OCI-LY7 (cell line): Measurements from ENCODE around the gene CFAP99. TPM values are rescaled to one million over a fixed set of nuclear protein-coding genes. Genes with fewer than 3 reads are reported as not detected.

Experiments used
- BruUV-seq: library from RNA; stranded (reverse); fragments of 400-500 nt; replicated peaks from 2 replicates; lab custom pipeline; 2021; lab: Mats Ljungman, UMichigan
- CTCF ChIA-PET: fragments of 300-600 bp; sonication (Branson Sonifier 250); formaldehyde crosslinking; loops from one replicate; lab custom pipeline; 2022; ENCODE audit warnings: antibody characterized with exemption; ENCODE audit not compliant: unreplicated experiment; lab: Charles Lee
- POLR2A ChIA-PET: fragments of 300-600 bp; sonication (Branson Sonifier 250); formaldehyde crosslinking; loops from one replicate; lab custom pipeline; 2022; ENCODE audit warnings: antibody characterized with exemption; lab: Charles Lee
- DNase-seq: peaks from one replicate; pipeline ENCODE4 v3.0.0-alpha.2; 2015; ENCODE audit warnings: low spot score
- H2AFZ ChIP-seq: fragments of 200-600 bp; sonication (generic), shearing (Covaris generic); 2 replicates; pipeline ENCODE4 v1.6.1; 2014; ENCODE audit warnings: mild to moderate bottlenecking, antibody characterized with exemption, low read length, moderate library complexity
- H3K27ac ChIP-seq: fragments of 200-600 bp; sonication (generic); 2 replicates; pipeline ENCODE4 v1.5.1; 2014; ENCODE audit warnings: mixed run types, low read depth, mild to moderate bottlenecking, moderate library complexity, low read length, inconsistent platforms; ENCODE audit not compliant: poor library complexity, severe bottlenecking
- H3K36me3 ChIP-seq: fragments of 200-600 bp; sonication (generic); 2 replicates; pipeline ENCODE4 v1.6.1; 2014; ENCODE audit warnings: mild to moderate bottlenecking, antibody characterized with exemption, low read length, moderate library complexity, mixed read lengths; ENCODE audit not compliant: insufficient read depth
- H3K4me1 ChIP-seq: fragments of 200-600 bp; sonication (generic); 2 replicates; pipeline ENCODE4 v1.5.1; 2014; ENCODE audit warnings: mild to moderate bottlenecking, low read length; ENCODE audit not compliant: insufficient read depth, poor library complexity, severe bottlenecking
- H3K4me2 ChIP-seq: fragments of 200-600 bp; sonication (generic); 2 replicates; pipeline ENCODE4 v1.6.1; 2014; ENCODE audit warnings: mild to moderate bottlenecking, low read length
- H3K4me3 ChIP-seq: fragments of 200-600 bp; sonication (generic); 2 replicates; pipeline ENCODE4 v1.5.1; 2014; ENCODE audit warnings: mild to moderate bottlenecking, low read depth, low read length; ENCODE audit not compliant: poor library complexity, severe bottlenecking
- H3K79me2 ChIP-seq: fragments of 200-600 bp; sonication (generic); 2 replicates; pipeline ENCODE4 v1.6.1; 2016; ENCODE audit warnings: low read depth, mild to moderate bottlenecking, low read length, moderate library complexity, mixed read lengths; ENCODE audit not compliant: insufficient read depth
- H3K9me2 ChIP-seq: fragments of 200-600 bp; sonication (generic); 2 replicates; pipeline ENCODE4 v1.6.1; 2016; ENCODE audit warnings: mild to moderate bottlenecking, low read length, mixed read lengths; ENCODE audit not compliant: insufficient read depth
- H3K9me3 ChIP-seq: fragments of 200-600 bp; sonication (generic); 2 replicates; pipeline ENCODE4 v1.6.1; 2014; ENCODE audit warnings: mild to moderate bottlenecking, mixed run types, low read length, mixed read lengths
- H4K20me1 ChIP-seq: fragments of 200-600 bp; sonication (generic); 2 replicates; pipeline ENCODE4 v1.6.1; 2014; ENCODE audit warnings: mild to moderate bottlenecking, antibody characterized with exemption, low read length, moderate library complexity, mixed read lengths; ENCODE audit not compliant: insufficient read depth
- EZH2phosphoT487 ChIP-seq: fragments of 200-600 bp; sonication (generic); IDR thresholded peaks from 2 replicates; pipeline ENCODE4 v1.6.1; 2018; ENCODE audit warnings: low read depth, borderline replicate concordance, mild to moderate bottlenecking, mixed run types, antibody characterized with exemption, low read length, moderate library complexity, mixed read lengths
- intact Hi-C: fragments of 100-400 bp; cut with micrococcal nuclease; formaldehyde crosslinking; loops from one replicate; pipeline ENCODE4 v1.10.0; 2022; ENCODE audit not compliant: unreplicated experiment
- total RNA-seq, 2 experiments: library from RNA; depleted of rRNA in 1 of 2; stranded (reverse); fragments of >200 nt in 1 of 2; shearing (Covaris generic) in 1 of 2; gene quantifications; 2 replicates each; pipeline ENCODE4 v1.2.3, GENCODE V29; 2014 to 2022
- TF ChIP-seq, protein P1 (sequence below): fragments of 200-600 bp; sonication (generic); conservative IDR thresholded peaks from 2 replicates; pipeline ENCODE4 v1.5.1; 2014; ENCODE audit warnings: mild to moderate bottlenecking, antibody characterized with exemption, low read length, moderate library complexity, mixed read lengths

Gene CFAP99
- total RNA-seq, 2 experiments from 2014 or later = not detected

DNA sequence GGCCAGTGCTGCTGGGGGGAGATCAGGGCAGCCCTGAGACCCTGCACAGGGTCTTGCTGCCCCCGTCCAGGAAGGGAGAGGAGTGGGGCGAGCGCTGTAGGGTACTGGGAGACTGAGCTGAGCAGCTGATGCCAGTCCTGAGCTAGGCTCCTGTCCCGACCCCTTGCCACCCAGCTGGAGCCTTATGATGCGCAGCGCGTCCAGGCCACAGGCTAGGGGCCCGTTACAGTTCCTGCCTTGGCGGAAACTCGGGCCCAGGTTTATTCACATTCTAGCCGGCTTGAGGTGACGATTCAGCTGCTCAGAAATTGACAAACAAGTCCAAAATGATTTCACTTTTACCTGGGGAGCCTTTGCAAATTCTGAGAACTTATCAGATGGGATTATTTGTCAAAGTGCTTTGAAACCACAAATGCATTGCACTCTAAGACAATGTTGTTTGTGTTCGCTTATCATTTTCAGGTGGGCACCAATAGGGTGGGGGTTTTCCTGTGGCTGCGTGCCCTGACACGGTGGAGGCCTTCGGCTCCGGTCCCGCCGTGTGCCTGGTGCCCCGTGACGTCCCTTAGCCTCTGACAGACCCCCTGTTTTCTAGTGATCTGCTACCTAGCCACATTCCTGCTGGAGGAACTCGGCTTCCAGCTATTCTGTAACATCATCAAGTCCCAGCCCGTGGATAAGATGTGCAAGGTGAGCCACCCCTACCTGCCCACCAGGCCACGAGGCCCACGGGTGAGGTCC lies 18.9 kb downstream of the CFAP99 start:
- intact Hi-C loops = no loop called here
- POLR2A ChIA-PET = no interaction called here
- CTCF ChIA-PET = no interaction called here
- H3K36me3 ChIP-seq = no peaks in the 10 kb centered on the region
- no peaks in the 10 kb centered on the region for H4K20me1 ChIP-seq
- no TSS peak for BruUV-seq
- H3K79me2 ChIP-seq = no peaks in the 10 kb centered on the region
- no peak overlapping the region for H3K27ac ChIP-seq
- no peaks in the 10 kb centered on the region for H3K9me3 ChIP-seq
- H2AFZ ChIP-seq = no peak overlapping the region
- no peak for DNase-seq
- no peak overlapping the region for H3K4me2 ChIP-seq
- TF ChIP-seq EZH2phosphoT487 = no peak
- TF ChIP-seq, protein P1, sequence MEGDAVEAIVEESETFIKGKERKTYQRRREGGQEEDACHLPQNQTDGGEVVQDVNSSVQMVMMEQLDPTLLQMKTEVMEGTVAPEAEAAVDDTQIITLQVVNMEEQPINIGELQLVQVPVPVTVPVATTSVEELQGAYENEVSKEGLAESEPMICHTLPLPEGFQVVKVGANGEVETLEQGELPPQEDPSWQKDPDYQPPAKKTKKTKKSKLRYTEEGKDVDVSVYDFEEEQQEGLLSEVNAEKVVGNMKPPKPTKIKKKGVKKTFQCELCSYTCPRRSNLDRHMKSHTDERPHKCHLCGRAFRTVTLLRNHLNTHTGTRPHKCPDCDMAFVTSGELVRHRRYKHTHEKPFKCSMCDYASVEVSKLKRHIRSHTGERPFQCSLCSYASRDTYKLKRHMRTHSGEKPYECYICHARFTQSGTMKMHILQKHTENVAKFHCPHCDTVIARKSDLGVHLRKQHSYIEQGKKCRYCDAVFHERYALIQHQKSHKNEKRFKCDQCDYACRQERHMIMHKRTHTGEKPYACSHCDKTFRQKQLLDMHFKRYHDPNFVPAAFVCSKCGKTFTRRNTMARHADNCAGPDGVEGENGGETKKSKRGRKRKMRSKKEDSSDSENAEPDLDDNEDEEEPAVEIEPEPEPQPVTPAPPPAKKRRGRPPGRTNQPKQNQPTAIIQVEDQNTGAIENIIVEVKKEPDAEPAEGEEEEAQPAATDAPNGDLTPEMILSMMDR = no peak
- no peak overlapping the region for H3K4me3 ChIP-seq
- no peaks in the 10 kb centered on the region for H3K9me2 ChIP-seq
- H3K4me1 ChIP-seq = peaks cover 8% of the 10 kb centered on the region

DNA sequence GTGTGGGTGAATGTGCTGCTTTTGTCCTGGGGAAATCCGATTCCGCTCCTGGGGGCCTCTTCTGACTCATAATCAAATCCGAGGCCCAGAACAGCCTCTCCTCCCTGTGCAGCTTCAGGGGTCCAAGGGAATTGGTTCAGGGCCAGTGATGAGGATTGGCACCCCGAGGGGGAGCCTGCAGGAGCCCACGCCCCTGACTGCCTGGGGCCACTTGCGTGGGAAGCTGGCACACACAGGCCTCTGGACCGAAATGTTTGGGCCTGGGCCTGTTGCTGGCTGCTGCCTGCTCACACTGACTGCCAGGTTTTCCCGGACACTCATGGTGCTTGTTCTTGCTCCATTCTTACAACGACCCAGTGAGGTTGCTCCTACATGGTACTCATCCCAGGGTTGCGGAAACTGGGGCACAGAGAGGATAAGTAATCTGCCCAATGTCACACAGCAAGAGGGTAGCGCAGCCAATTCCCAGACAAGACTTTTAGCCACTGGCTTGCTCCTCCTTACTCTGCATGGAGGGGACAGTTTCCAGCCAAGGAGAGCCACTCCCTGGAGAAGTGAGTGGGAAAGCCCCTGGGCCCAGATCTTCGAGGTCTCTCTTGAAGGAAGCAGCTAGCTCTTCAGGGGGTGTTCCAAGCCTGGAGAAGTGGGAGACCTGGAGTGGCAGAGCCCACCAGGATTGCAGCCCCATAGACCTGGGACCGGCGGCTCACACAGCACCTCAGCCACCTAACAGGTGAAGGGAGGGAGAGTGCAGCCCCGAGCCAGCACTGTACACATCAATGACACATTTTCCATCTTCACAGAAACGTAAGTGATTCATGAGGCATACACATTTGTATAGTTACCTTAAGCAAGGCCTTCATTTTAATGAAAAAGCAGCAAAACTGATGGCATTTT lies 20.3 kb downstream of the CFAP99 start:
- BruUV-seq = no TSS peak
- POLR2A ChIA-PET = no interaction called here
- intact Hi-C loops = no loop called here

More for the DNA sequence above, 20.3 kb downstream of the CFAP99 start:
- no peak overlapping the region for H3K4me3 ChIP-seq
- peaks cover 8% of the 10 kb centered on the region for H3K4me1 ChIP-seq
- no peaks in the 10 kb centered on the region for H4K20me1 ChIP-seq
- no peak for TF ChIP-seq EZH2phosphoT487
- TF ChIP-seq, protein P1 = no peak
- no peak overlapping the region for H3K4me2 ChIP-seq
- no peaks in the 10 kb centered on the region for H3K79me2 ChIP-seq
- no peak for DNase-seq
- no peaks in the 10 kb centered on the region for H3K9me3 ChIP-seq
- no peaks in the 10 kb centered on the region for H3K36me3 ChIP-seq
- H2AFZ ChIP-seq = no peak overlapping the region
- no peak overlapping the region for H3K27ac ChIP-seq
- H3K9me2 ChIP-seq = no peaks in the 10 kb centered on the region
- CTCF ChIA-PET = no interaction called here
